Thoracic aorta (tissue), 2 donors: Measurements from ENCODE around the gene MITD1. TPM values are rescaled to one million over a fixed set of nuclear protein-coding genes. Genes with fewer than 3 reads are reported as not detected.

Source experiments
- ATAC-seq: fragments of 150-250 bp; one replicate; pipeline ENCODE4 v1.8.0; 2017; ENCODE audit warnings: low read depth; ENCODE audit not compliant: insufficient number of reproducible peaks, low FRiP score
- DNase-seq: peaks from one replicate; pipeline ENCODE4 v3.0.0-alpha.2; 2020; ENCODE audit warnings: low spot score
- H3K27ac ChIP-seq, 2 donors: fragments of 200-600 bp; sonication (generic); 1 replicate in 1 of 2; 2 replicates in 1 of 2; pipeline ENCODE4 v1.5.1; 2016; ENCODE audit warnings: mild to moderate bottlenecking in 2 of 2, moderate library complexity in 2 of 2
- H3K27me3 ChIP-seq: fragments of 200-600 bp; sonication (generic); replicated peaks from 2 replicates; pipeline ENCODE4 v1.6.0; 2016; ENCODE audit warnings: mild to moderate bottlenecking; ENCODE audit not compliant: insufficient read depth
- H3K36me3 ChIP-seq: fragments of 200-600 bp; sonication (generic); one replicate; pipeline ENCODE4 v1.5.1; 2016
- H3K4me1 ChIP-seq, 2 donors: fragments of 200-600 bp; sonication (generic); 1 replicate in 1 of 2; 2 replicates in 1 of 2; pipeline versions ENCODE4 v1.5.1 to v1.6.0; 2016; ENCODE audit warnings: low read depth in 2 of 2, mild to moderate bottlenecking in 1 of 2; ENCODE audit not compliant: control insufficient read depth in 1 of 2
- H3K4me3 ChIP-seq: fragments of 200-600 bp; sonication (generic); 2 replicates; pipeline ENCODE4 v1.5.1; 2016; ENCODE audit warnings: mild to moderate bottlenecking
- H3K9me3 ChIP-seq: fragments of 200-600 bp; sonication (generic); 2 replicates; pipeline ENCODE4 v1.5.1; 2016
- total RNA-seq, 2 donors: library from RNA; depleted of rRNA; stranded (reverse); fragments of >200 nt; gene quantifications; one replicate each; pipeline versions ENCODE4 v1.1.0 to v1.2.3, GENCODE V29; 2016
- TF ChIP-seq, protein P1 (sequence below): fragments of 200-600 bp; sonication (generic); IDR thresholded peaks from one replicate; pipeline ENCODE4 v1.5.1; 2019; ENCODE audit warnings: antibody characterized with exemption

The MITD1 gene
- total RNA-seq, 2 donors from 2014 or later = 12.0 to 25.9 TPM

DNA sequence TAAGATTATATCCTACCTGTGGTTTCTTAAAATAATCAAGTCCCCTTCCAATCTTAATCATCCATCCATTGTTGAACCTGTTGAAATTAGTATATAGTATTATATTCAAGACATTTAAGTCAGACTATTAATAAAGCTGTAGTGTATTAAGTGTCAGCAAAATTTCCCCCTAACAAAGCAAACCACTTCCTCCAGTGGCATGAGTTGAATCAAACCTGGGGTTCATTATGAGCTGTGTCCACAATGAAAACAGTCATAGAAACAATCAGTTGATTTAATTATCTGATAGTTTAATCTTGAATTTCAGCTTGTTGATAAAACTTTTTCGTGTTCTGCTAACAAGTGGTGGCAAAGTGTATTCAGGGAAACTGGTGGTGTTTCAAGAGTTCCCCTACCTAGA, 11.3 kb downstream of the MITD1 start:
- H3K36me3 ChIP-seq = peaks cover 29% of the 10 kb centered on the region
- DNase-seq (no peak), ATAC-seq (no peak)
- H3K4me1 ChIP-seq = no peaks in the 10 kb centered on the region
- TF ChIP-seq, protein P1, sequence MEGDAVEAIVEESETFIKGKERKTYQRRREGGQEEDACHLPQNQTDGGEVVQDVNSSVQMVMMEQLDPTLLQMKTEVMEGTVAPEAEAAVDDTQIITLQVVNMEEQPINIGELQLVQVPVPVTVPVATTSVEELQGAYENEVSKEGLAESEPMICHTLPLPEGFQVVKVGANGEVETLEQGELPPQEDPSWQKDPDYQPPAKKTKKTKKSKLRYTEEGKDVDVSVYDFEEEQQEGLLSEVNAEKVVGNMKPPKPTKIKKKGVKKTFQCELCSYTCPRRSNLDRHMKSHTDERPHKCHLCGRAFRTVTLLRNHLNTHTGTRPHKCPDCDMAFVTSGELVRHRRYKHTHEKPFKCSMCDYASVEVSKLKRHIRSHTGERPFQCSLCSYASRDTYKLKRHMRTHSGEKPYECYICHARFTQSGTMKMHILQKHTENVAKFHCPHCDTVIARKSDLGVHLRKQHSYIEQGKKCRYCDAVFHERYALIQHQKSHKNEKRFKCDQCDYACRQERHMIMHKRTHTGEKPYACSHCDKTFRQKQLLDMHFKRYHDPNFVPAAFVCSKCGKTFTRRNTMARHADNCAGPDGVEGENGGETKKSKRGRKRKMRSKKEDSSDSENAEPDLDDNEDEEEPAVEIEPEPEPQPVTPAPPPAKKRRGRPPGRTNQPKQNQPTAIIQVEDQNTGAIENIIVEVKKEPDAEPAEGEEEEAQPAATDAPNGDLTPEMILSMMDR = no peak
- no peaks in the 10 kb centered on the region for H3K27me3 ChIP-seq
- no peak overlapping the region for H3K4me3 ChIP-seq
- H3K27ac ChIP-seq = no peak overlapping the region
- H3K9me3 ChIP-seq = no peaks in the 10 kb centered on the region

DNA sequence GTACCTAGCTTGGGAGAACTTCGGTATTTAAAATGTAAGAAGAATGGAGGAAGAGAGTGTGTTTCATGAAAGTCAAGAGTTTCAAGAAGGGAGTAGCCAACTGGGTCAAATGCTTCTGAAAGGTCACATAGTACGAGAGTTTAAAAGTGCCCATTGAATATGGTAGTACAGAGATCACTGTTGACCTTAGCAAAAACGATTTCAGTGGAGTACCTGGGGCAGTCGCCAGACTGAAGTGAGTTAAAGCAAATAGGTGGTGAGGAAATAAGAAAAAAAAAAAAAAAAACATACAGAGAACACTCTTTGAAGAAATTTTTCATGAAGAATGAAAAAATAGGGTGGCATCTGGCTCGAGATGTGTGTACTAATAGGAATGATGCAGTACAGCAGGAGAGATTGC, 14.6 kb downstream of the MITD1 start:
- peaks cover 22% of the 10 kb centered on the region for H3K36me3 ChIP-seq
- no peak for DNase-seq
- H3K9me3 ChIP-seq = no peaks in the 10 kb centered on the region
- H3K27me3 ChIP-seq = no peaks in the 10 kb centered on the region
- no peak for ATAC-seq
- H3K4me1 ChIP-seq = no peaks in the 10 kb centered on the region
- TF ChIP-seq, protein P1 = no peak
- no peak overlapping the region for H3K4me3 ChIP-seq
- no peak overlapping the region for H3K27ac ChIP-seq

DNA sequence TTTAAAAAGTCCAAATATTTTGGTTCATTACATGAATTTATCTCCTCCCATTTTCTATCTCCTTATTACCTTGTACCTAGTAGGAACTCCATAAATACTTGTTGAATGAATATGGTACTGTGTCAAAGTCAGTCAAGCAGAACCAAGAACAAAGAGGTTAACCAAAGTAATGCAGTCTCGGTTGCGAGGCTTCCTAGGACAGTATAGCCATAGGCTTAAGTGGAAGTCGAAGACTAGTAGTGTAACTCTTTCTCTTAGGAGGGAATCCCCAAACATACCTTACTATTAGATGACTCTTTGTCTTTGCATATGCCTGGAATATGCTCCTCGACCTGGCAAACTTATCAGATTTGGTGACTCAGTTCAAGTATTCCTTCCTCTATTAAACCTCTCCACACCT, 21.3 kb downstream of the MITD1 start:
- Histone ChIP-seq H3K36me3 (peaks cover 4% of the 10 kb centered on the region), H3K27ac (no peak overlapping the region), H3K4me1 (peaks cover 3 to 13% of the 10 kb centered on the region in 2 donors), H3K4me3 (no peak overlapping the region), H3K9me3 (no peaks in the 10 kb centered on the region), H3K27me3 (no peaks in the 10 kb centered on the region)
- ATAC-seq (no peak), DNase-seq (no peak)
- TF ChIP-seq, protein P1 = no peak

DNA sequence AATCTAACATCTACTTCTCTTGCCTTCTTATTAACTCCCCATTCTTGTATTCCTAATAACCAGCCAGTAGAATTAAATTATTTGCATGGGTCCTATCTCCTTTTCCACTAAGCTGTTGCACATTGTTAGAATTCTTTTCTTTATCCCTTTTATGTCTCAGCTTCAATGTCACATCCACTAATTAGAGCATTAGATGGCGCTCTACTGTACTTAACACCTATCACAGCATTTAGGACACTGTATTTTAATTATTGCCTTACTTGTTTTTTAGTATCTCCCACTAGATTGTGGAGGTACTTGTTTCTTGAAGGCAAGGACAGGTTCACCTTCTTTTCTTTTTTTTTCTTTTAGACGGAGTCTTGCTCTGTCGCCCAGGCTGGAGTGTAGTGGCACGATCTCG, 22.3 kb downstream of the MITD1 start:
- TF ChIP-seq, protein P1 = no peak
- Histone ChIP-seq H3K27ac (no peak overlapping the region), H3K27me3 (no peaks in the 10 kb centered on the region), H3K4me1 (peaks cover 3 to 20% of the 10 kb centered on the region in 2 donors), H3K36me3 (peaks cover 4% of the 10 kb centered on the region), H3K9me3 (no peaks in the 10 kb centered on the region), H3K4me3 (no peak overlapping the region)
- no peak for ATAC-seq
- no peak for DNase-seq

DNA sequence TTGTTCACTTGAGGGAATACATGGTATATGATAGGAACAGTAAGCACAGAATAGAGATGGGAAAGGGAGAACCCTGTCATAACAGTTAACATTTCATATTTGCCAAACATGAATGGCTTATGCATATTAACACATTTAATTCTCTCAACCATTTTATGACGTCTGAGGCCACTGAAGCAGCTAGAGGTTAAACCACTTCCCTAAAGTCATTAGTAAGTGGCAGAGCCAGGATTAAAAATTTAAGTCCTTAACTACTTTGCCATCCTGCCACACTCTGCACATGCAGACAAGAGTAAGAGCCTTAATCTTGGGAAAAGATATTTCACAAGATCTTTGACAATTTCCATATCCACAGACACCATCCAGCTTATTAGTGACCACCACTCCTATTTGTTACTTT, 24.0 kb downstream of the MITD1 start:
- H3K4me1 ChIP-seq = peaks cover 3 to 21% of the 10 kb centered on the region in 2 donors
- peaks cover 4% of the 10 kb centered on the region for H3K36me3 ChIP-seq
- no peak overlapping the region for H3K4me3 ChIP-seq
- H3K27ac ChIP-seq = no peak overlapping the region
- H3K9me3 ChIP-seq = no peaks in the 10 kb centered on the region
- DNase-seq (no peak), ATAC-seq (no peak)
- TF ChIP-seq, protein P1 = no peak
- no peaks in the 10 kb centered on the region for H3K27me3 ChIP-seq
